ENCODE data around the gene POGK.

GRCh38 chr1:166849135-166849534 lies 9.9 kb downstream of the POGK start:
- TF ChIP-seq POLR2AphosphoS5 (IDR thresholded peaks at IDR 0.05; ENCODE audit: borderline replicate concordance, low read depth, low read length) (no peak), EZH2 (IDR thresholded peaks at IDR 0.05) (no peak)

Data from SK-N-MC (cell line).